NAMALWA (cell line): ENCODE data around the gene RGS8.

ENCODE experiments used
- DNase-seq: peaks from one replicate; pipeline ENCODE4 v3.0.0-alpha.2; 2015; ENCODE audit warnings: low spot score

Gene RGS8

GRCh38 chr1:182639330-182639729, 45.1 kb downstream of the RGS8 start:
- no peak for DNase-seq

- peak; percentile 14 for DNase-seq
Observed at GRCh38 chr1:182637769-182638168, 46.6 kb downstream of the RGS8 start.

GRCh38 chr1:182635871-182636270, 48.5 kb downstream of the RGS8 start:
- DNase-seq, result peak; percentile 42
